SK-N-MC (cell line): ENCODE measurements around the gene ATP5MC3.

Source experiments
- EZH2 ChIP-seq: fragments of 200-600 bp; sonication (generic); IDR thresholded peaks from one replicate; pipeline ENCODE4 v1.6.1; 2017; ENCODE audit warnings: antibody characterized with exemption
- POLR2AphosphoS5 ChIP-seq: IDR thresholded peaks from 2 replicates; pipeline ENCODE4 v1.6.1; 2012; ENCODE audit warnings: mild to moderate bottlenecking, low read depth, low read length, borderline replicate concordance

- TF ChIP-seq EZH2 = no peak
- TF ChIP-seq POLR2AphosphoS5 = no peak
Observed at GRCh38 chr2:175143191-175143590, 38.3 kb downstream of the ATP5MC3 start.
